T47D (cell line): ENCODE data around the gene GAB2.
A peak's percentile ranks its signal among the peaks of the same experiment; 100 is the strongest.

ENCODE experiments used
- DNase-seq, 2 experiments: peaks; one replicate each; pipeline versions ENCODE4 v3.0.0 to v3.0.0-alpha.2; 2011 to 2012; ENCODE audit warnings: low read depth in 1 of 2, low spot score in 1 of 2
- JUND ChIP-seq: IDR thresholded peaks from 2 replicates; pipeline ENCODE4 v1.6.1; 2012; ENCODE audit warnings: low read depth
- in situ Hi-C: cut with HindIII; loops from 2 replicates; pipeline ENCODE4 v1.10.0; 2016; ENCODE audit warnings: low sequenced_read_pairs, low pct_unique_long_range_greater_than_20kb

GAB2 gene

DNA sequence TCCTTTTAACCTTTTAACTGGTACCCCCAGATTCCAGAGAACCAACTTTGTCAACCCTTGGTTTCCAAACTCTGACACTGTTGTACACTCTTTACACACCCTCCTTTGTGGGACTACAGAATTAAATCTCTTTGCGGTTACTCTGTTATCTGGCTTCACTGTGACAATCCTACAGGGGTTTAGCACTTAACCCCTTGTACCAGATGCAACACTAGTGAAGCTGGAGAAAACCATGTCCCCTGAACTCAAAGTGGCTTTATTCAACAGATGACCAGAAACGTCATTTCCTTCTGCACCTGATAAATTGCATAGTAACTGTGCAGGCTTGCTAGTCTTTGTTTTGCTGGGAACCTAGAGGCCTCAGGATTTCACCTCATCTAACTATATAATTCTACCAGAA is 5.6 kb upstream of the GAB2 start:
- TF ChIP-seq JUND: no peak
- DNase-seq: no peak
- in situ Hi-C loops: no loop called here

- in situ Hi-C loops: no loop called here
- DNase-seq: peak in 1 of 2 experiments; percentile 13
- TF ChIP-seq JUND: no peak
Observed at GRCh38 chr11:78420796-78421209, 3.2 kb upstream of the GAB2 start.

- no peak for TF ChIP-seq JUND
- in situ Hi-C loops: no loop called here
- peak; percentile 52 to 72 for DNase-seq
Observed at GRCh38 chr11:78420255-78420764, 2.7 kb upstream of the GAB2 start.

- TF ChIP-seq JUND: no peak
- DNase-seq: no peak
- in situ Hi-C loops: no loop called here
Observed at GRCh38 chr11:78419327-78419726, 1.7 kb upstream of the GAB2 start.

- no peak for DNase-seq
- in situ Hi-C loops: no loop called here
- TF ChIP-seq JUND: no peak
Observed at GRCh38 chr11:78418584-78419211, 1.1 kb upstream of the GAB2 start.

GRCh38 chr11:78417888-78418583 is 416 bp upstream of the GAB2 start:
- in situ Hi-C loops: no loop called here
- peak in 1 of 2 experiments; percentile 90 for DNase-seq
- TF ChIP-seq JUND: no peak

DNA sequence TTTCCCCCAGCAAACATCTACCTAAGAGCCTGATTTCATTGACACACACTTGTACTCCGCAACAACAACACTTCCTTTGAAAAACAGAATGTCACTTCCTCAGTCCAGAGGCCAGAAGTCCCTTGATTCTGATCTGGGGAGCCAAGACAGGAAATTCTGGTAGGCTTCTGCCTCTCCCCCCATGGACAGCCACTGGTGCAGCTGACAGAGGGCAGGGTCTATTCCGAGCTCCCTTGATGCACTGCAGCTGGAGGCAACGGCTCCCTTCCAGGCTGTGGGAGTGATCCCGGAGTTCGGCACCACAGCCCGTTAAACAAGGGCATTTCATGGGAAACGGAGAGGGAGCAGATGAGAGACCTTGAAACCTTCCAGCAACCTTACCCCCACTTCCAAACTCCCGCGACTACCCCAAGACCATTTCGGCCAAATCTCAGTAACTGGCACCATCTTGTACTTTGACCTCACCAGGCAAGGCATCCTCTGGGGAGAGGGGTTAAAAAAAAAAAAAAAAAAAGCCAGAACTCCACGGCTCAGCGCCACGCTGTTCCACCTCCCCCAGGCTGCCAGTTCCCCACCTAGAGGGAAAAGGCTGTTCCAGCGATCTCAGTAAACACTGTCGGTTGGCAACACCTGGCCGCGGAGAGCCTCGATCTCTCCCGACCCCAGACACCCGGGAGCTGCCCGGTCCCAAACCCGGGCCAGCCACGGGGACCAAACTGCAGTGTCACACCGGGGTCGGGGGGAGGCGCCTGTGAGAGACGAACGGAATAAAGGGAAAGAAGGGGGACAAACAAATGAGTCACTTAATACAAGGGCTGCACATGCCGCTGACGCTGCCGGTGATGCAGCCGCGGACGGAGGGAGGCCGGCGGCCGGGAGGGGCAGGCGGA is 1.1 kb downstream of the GAB2 start:
- DNase-seq: peak; percentile 78 to 90
- TF ChIP-seq JUND: no peak
- in situ Hi-C loops: no loop called here

- DNase-seq: no peak
- no peak for TF ChIP-seq JUND
- in situ Hi-C loops: no loop called here
Observed at GRCh38 chr11:78415338-78415737, 2.3 kb downstream of the GAB2 start.

DNA sequence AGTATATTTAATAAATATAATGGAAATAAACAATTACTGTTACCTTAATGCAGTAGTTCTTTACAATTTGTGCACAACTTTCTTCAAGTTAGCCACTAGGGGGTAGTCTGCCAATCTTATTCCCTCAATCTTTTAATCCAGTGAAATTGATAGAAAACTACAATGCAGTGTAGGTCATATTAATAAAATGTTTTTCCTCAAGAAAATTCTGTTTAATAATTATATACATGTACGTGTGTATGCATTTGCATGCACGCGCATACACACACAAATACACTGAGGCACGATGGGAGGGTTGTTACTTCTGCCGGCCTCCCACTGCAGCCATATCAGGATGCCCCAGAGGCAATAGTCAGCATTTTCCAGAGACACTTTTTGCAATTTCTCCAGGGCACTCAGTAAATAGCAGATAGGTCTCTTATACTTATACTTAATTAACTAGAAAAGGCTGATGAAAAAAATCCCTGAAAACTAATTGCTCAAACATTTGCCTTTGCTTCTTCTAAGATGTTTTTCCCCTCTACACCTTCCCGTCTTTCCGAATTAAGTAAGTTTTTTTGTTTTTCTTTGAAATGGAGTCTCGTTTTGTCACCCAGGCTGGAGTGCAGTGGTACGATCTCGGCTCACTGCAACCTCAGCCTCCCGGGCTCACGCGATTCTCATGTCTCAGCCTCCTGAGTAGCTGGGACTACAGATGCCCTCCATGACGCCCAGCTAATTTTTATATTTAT is 3.1 kb downstream of the GAB2 start:
- in situ Hi-C loops: no loop called here
- DNase-seq: peak in 1 of 2 experiments; percentile 36
- TF ChIP-seq JUND: no peak

- in situ Hi-C loops: no loop called here
- DNase-seq: no peak
- no peak for TF ChIP-seq JUND
Observed at GRCh38 chr11:78408619-78409018, 9.0 kb downstream of the GAB2 start.

- DNase-seq: no peak
- in situ Hi-C loops: no loop called here
- no peak for TF ChIP-seq JUND
Observed at GRCh38 chr11:78406568-78407196, 10.9 kb downstream of the GAB2 start.

DNA sequence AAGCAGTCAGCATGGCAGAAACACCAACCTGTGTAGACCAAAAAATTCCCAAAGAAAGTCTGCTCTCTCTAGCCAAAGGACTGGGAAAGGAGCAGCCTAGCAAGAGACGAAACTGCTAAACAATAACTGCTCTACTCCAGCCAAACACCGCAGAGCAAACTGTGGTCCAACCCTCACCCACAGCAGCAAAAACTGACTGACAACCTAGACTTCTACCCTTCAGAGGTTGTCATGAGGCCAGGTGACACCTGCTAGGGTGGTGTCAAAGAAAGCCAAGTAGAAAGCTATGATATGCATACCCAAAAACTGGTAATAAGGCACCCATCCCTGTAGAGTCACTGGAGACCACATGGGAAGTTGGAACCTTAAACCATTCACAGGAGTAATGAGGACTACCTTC is 11.8 kb downstream of the GAB2 start:
- in situ Hi-C loops: no loop called here
- DNase-seq: no peak
- TF ChIP-seq JUND: no peak
